IPS DF 4.7 (cell line): ENCODE data around the gene SCAANT1.

Experiments used
- DNase-seq: peaks from one replicate; pipeline ENCODE4 v3.0.0-alpha.2; 2013; ENCODE audit warnings: low spot score; ENCODE audit errors: extremely low read depth

SCAANT1 gene

GRCh38 chr3:63905731-63906620 lies 6.2 kb downstream of the SCAANT1 start:
- no peak for DNase-seq

GRCh38 chr3:63900459-63900858 lies 11.7 kb downstream of the SCAANT1 start:
- DNase-seq: no peak

GRCh38 chr3:63900010-63900409 lies 12.2 kb downstream of the SCAANT1 start:
- no peak for DNase-seq

GRCh38 chr3:63896332-63897030 lies 15.7 kb downstream of the SCAANT1 start:
- no peak for DNase-seq

GRCh38 chr3:63895422-63896189 lies 16.6 kb downstream of the SCAANT1 start:
- DNase-seq: no peak

GRCh38 chr3:63892773-63893352 lies 19.3 kb downstream of the SCAANT1 start:
- DNase-seq: no peak

- DNase-seq: no peak
Measured at GRCh38 chr3:63891518-63891917, 20.7 kb downstream of the SCAANT1 start.

- DNase-seq: no peak
Measured at GRCh38 chr3:63886858-63887257, 25.3 kb downstream of the SCAANT1 start.

GRCh38 chr3:63880653-63881052 lies 31.5 kb downstream of the SCAANT1 start:
- no peak for DNase-seq

- DNase-seq: no peak
Measured at GRCh38 chr3:63878394-63879060, 33.7 kb downstream of the SCAANT1 start.

GRCh38 chr3:63877737-63878393 lies 34.3 kb downstream of the SCAANT1 start:
- DNase-seq: no peak

GRCh38 chr3:63876260-63876659 lies 35.9 kb downstream of the SCAANT1 start:
- no peak for DNase-seq

- no peak for DNase-seq
Measured at GRCh38 chr3:63875510-63875909, 36.7 kb downstream of the SCAANT1 start.

GRCh38 chr3:63874769-63875168 lies 37.4 kb downstream of the SCAANT1 start:
- no peak for DNase-seq

GRCh38 chr3:63872135-63872924 lies 39.9 kb downstream of the SCAANT1 start:
- DNase-seq: no peak

GRCh38 chr3:63870615-63871005 lies 41.6 kb downstream of the SCAANT1 start:
- no peak for DNase-seq

- no peak for DNase-seq
Measured at GRCh38 chr3:63869940-63870614, 42.1 kb downstream of the SCAANT1 start.

- no peak for DNase-seq
Measured at GRCh38 chr3:63867225-63867624, 45.0 kb downstream of the SCAANT1 start.

GRCh38 chr3:63864965-63865327 lies 47.2 kb downstream of the SCAANT1 start:
- no peak for DNase-seq
